ENCODE measurements around the gene CIAO3. TPM values are rescaled to one million over a fixed set of nuclear protein-coding genes. Genes with fewer than 3 reads are reported as not detected.

Gene CIAO3
- total RNA-seq, 1 experiment from 2014 or later: 27.1 TPM

- DNase-seq (ENCODE audit: low read depth): no peak
Observed at GRCh38 chr16:735982-736453, 4.8 kb downstream of the CIAO3 start.

DNA sequence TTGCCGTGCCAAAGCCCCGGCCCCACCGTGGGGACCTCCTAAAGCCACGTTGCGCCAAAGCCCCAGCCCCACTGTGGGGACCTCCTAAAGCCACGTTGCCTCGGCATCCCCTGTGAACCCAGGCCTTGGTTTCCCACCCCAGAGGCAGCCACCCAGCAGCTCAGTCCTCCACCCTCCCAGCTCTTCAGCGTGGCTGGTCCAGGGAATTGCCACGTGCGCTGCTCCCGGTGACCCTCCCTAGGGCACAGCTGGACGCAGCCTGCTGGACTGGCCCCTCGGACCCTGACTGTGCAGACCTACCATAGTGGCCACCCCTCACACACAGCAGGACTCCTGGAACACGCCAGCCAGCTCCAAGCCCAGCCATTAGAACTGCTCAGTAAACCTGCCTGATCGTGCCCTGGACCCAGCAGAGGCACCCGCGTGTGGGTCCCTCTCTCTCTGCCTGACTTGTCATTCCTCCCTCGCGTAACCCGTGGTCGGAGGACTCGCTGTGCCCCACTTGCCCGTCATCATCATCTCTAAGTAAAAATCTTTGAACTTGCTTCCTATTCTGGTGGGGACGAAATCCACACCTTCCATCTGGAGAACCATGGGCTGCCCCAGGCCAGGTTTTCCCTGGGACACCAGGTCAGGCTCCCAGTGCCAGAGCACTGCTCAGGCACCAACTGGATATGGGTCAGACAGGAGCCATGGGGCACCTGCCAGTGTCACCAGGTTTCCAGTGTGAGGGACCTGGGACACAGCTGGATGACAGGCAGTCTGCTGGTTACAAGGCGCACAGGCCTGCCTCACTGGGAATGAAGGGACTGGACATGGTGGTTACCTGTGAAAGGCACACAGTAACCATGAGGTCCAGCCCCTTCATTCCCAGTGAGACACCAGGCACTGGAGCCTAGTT is 5.6 kb downstream of the CIAO3 start:
- no peak for DNase-seq (ENCODE audit: low read depth)

GRCh38 chr16:734208-734980 is 6.4 kb downstream of the CIAO3 start:
- DNase-seq (ENCODE audit: low read depth): no peak

GRCh38 chr16:733382-734207 is 7.2 kb downstream of the CIAO3 start:
- DNase-seq (ENCODE audit: low read depth): no peak

- peak; percentile 59 for DNase-seq (ENCODE audit: low read depth)
Observed at GRCh38 chr16:732936-733335, 7.9 kb downstream of the CIAO3 start.

GRCh38 chr16:732332-732731 is 8.5 kb downstream of the CIAO3 start:
- DNase-seq (ENCODE audit: low read depth): no peak

DNA sequence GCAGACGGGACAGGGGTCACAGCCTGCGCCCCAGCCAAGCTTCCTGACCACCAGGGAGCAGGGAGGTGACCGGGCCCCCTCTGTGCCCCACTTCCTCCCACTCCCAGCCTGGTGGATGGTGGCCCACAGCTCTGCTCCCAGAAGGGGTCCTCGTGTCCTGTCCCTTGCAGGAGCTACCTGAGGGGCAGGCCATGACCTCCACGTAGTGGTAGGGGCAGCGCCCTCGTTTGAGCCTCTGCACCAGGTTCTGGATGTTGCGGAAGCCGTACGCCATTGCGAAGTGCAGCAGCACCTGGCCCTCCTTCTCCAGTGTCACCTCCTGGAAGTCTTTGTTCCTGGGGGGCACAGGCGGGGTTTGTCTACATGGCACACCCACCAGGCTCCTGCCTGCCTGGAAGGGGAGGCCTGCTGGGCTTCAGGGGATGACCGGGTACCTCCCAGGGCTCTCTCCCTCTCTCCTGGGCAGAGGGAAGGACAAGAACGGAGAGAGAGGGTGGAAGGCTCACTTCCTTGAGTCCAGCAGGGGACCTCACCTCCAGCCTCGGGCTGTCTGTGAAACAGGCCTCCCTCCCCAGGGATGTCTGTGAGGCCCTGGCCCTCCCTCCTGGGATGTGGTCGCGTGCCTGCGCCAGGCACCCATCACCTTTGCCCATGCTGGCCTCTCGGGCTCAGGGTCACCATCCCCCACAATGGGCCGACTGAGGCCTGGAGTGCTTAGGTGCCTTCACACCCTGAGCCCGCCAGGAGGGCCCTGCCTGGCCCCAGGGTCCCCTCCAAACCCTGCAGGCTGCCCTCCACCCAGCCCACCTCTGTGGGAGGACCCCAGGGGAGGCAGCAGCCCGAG is 9.9 kb downstream of the CIAO3 start:
- no peak for DNase-seq (ENCODE audit: low read depth)

DNA sequence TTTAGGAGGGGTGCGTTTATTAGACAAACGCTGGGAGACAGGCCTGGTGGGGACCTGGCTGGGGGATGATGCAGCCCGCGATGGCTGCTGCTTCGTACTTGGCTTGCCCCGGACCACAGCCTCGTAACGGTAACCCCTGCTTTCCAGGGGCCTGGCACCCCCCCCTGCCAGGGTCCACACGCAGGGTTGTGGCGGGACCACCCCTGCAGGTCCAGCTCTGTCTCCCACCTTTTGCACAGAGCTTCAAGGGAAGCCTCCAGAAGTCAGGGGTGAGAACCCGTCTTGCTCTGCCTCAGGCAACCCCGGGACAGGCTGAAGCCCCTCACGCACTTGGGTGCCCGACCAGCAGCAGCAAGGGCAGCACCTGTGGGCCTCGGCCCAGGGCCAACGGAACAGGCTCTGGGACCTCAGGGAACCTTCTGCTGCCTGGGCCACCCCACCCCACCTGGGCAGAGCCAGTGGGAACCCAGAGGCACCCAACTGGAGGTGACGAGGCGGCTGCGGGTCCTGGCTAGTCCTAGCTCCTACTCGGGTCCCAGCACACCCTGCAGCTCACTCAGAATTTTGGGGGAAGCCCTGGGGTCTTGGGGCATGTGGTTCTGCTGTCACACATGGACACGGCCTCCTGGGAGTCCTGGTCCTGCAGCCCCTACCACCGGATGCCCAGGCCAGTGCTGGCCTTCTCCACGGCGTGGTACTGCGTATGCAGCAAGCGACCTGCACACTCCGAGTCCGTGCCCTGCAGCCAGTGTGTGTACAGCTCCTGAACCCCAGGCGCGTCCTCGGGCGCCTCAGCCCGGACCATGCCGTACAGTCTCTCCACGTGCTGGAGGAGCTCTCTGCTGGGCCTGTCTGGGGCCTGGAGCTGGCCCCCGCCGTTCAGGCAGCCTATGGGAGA is 10.8 kb downstream of the CIAO3 start:
- DNase-seq (ENCODE audit: low read depth): no peak

DNA sequence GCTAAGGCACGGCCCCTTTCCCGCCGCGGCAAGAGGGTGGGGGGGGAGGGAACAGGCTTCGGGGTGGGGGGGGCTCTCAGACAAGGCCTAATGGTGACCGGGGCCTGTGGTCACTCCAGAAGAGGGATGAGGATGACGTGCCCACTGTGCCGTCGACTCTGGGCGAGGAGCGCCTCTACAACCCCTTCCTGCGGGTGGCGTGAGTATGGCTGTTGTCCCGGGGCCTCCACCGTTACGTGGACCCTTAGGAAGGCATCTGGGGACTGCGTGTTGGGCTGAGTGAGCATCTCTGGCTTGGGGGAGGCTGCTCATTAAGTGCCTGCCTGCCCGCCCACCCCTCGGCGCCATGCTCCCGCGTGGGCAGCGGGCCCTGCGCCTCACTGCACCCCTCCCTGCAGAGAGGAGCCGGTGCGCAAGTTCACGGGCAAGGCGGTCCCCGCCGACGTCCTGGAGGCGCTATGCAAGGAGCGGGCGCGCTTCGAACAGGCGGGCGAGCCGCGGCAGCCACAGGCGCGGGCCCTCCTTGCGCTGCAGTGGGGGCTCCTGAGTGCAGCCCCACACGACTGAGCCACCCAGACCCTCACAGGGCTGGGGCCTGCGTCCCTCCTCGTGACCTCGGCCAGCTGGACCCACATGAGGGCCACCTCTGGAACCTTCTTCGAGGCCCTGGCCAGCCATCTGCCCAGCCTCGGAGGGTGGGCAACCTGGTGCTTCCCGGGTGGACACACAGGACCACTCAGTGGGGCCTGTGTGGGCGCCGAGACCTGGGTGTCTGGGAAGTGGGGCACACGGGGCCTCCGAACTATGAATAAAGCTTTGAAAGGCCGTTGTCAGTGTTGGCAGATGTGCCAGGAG is 11.7 kb downstream of the CIAO3 start:
- no peak for DNase-seq (ENCODE audit: low read depth)

- peak; percentile 84 for DNase-seq (ENCODE audit: low read depth)
Observed at GRCh38 chr16:728131-728889, 12.5 kb downstream of the CIAO3 start.

DNA sequence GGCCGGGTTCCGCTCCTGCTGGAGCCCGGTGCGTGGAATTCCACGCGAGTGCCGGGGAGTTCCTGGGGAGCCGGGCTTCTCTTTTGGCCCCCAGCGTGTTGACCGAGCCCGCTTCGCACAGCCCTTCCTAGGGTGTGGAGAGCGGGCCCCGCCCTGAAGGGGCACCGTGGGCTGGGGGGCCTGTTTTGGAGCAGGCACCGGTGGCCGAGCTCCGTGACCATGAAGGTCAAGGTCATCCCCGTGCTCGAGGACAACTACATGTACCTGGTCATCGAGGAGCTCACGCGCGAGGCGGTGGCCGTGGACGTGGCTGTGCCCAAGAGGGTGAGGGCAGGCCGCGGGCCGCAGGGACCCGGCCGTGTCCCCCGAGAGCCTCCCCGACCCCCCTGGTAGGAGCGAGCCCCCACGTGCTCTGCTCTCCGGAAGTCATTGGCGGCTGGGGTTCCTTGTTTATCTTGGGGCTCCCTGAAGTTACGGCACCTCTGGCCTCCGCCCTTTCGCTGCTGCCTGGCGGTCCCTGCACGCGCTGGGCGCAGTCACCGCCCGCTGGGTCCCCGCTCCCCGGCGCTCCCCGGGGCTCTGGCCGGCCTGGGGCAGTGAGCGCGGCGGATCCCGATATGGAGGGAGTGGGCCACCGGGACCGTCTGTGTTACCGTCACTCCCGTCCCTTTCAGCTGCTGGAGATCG is 13.4 kb downstream of the CIAO3 start:
- DNase-seq (ENCODE audit: low read depth): no peak

DNA sequence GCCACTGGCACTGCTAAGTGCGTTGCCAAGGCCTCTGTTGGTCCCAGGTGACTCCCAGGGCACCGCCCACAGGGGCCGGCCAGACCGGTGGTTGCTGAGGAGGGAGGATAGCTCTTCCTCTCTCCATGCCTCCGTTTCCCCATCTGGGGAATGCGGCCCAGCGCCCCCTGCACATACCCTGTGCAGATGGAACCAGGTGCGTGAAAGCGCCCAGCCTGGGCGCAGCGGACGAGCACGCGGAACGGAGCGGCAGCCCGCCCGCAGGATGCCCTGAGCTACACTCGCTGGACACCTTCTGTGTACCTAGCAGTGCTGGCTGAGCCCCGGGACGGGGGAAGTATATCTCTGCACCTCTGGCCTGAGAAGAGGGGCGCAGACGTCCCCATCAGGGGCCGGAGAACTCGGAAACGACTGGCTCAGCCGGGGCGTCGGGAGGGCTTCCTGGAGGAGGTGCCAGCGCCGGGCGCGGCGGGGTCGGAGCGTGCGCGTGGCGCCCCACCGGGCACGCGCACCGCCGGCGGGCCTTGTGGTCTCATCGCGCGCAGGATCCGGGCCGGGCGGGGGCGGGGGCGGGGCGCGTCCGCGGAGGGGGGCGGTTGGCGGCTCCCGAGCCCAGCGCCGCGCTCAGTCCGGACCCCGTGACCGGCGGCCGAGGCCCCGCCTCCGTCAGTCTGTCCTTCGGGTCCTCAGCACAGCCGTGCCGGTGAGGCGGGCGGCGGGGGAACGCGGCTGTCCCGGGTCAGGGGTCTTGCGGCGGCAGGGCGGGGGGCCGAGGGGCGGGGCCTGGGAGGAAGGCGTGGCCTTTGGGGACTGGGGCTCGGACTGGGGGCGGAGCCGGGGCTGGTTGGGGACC is 14.1 kb downstream of the CIAO3 start, which contains the start of the genes CCDC78 and HAGHL:
TSS of gene CCDC78 (minus strand) at position 6 of the 853 bp plus-strand sequence. CDS start 76 bp downstream, outside the sequence.
TSS of gene HAGHL (plus strand) at position 669 of the 853 bp plus-strand sequence. CDS start 404 bp downstream, outside the sequence.
- no peak for DNase-seq (ENCODE audit: low read depth)

- no peak for DNase-seq (ENCODE audit: low read depth)
Observed at GRCh38 chr16:726188-726437, 14.7 kb downstream of the CIAO3 start.

GRCh38 chr16:725463-726187 is 15.2 kb downstream of the CIAO3 start:
- DNase-seq (ENCODE audit: low read depth): no peak

DNA sequence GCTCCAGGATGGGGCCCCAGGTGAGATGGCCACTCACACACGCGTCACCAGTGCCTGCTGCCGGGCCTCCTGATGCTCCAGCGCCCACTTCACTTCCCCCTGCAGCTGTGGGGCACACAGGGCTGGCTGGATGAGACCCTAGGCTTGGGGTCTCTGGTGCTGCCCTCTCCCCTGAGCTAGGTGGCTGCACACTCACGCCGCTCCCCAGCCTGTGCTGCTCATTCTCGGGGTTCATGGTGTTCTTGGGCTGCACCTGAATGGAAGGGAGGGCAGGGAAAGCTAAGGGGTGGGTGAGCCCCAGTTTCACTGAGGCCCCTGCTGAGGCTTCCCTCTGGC is 15.8 kb downstream of the CIAO3 start:
- no peak for DNase-seq (ENCODE audit: low read depth)

Data from M059J (cell line).